Kidney (tissue), 14 donors: Measurements from ENCODE around the gene C1QL3. TPM values are rescaled to one million over a fixed set of nuclear protein-coding genes. Genes with fewer than 3 reads are reported as not detected.

ENCODE experiments used
- DNase-seq, 5 donors: peaks; one replicate each; pipeline ENCODE4 v3.0.0-alpha.2; 2013 to 2020
- FAIRE-seq: peaks from 2 replicates; lab custom pipeline; 2012; peaks lifted over from hg19 to GRCh38; lab: Jason Lieb, UNC
- H3K27ac ChIP-seq, 2 donors: one replicate each; pipeline ENCODE4 v1.7.0; 2013; ENCODE audit warnings: low read depth in 2 of 2, low read length in 2 of 2, inconsistent platforms in 1 of 2
- H3K27me3 ChIP-seq: one replicate; pipeline ENCODE4 v1.7.1; 2013; ENCODE audit warnings: low read length, inconsistent platforms; ENCODE audit not compliant: control insufficient read depth, insufficient read depth
- H3K36me3 ChIP-seq, 3 donors: one replicate each; pipeline versions ENCODE4 v1.7.0 to v1.7.1; 2013; ENCODE audit warnings: low read length in 3 of 3, control low read depth in 1 of 3, inconsistent platforms in 1 of 3; ENCODE audit not compliant: insufficient read depth in 3 of 3, control insufficient read depth in 2 of 3
- H3K4me1 ChIP-seq, 3 donors: one replicate each; pipeline versions ENCODE4 v1.7.0 to v1.7.1; 2013; ENCODE audit warnings: low read length in 3 of 3, inconsistent platforms in 1 of 3, low read depth in 1 of 3; ENCODE audit not compliant: control insufficient read depth in 2 of 3, insufficient read depth in 2 of 3
- H3K4me3 ChIP-seq, 3 donors: one replicate each; pipeline versions ENCODE4 v1.7.0 to v1.8.1; 2013; ENCODE audit warnings: low read length in 3 of 3, control low read depth in 1 of 3, inconsistent platforms in 1 of 3
- H3K9ac ChIP-seq, 3 donors: one replicate each; pipeline versions ENCODE4 v1.7.0 to v1.7.1; 2013; ENCODE audit warnings: low read length in 3 of 3, control low read depth in 1 of 3, inconsistent platforms in 1 of 3
- H3K9me3 ChIP-seq, 3 donors: one replicate each; pipeline versions ENCODE4 v1.7.0 to v1.7.1; 2013; ENCODE audit warnings: low read length in 3 of 3, control low read depth in 1 of 3, inconsistent platforms in 1 of 3; ENCODE audit not compliant: control insufficient read depth in 2 of 3, insufficient read depth in 1 of 3
- CTCF ChIP-seq: IDR thresholded peaks from 3 replicates; pipeline ENCODE4 v1.5.1; 2012; ENCODE audit warnings: mild to moderate bottlenecking, moderate library complexity, borderline replicate concordance; ENCODE audit not compliant: insufficient read depth; ENCODE audit errors: extremely low read depth
- intact Hi-C: fragments of 100-400 bp; cut with DNase I; formaldehyde crosslinking; loops from one replicate; pipeline ENCODE4 v1.11.1; 2022
- polyA plus RNA-seq: library from polyadenylated mRNA; stranded (reverse); fragments of 350-450 nt; fragmentation: Illumina TruSeq; extraction: RNeasy Lipid Tissue Mini Kit (QIAGEN cat#74804); gene quantifications from one replicate; pipeline ENCODE4 v1.2.3, GENCODE V29; 2014; ENCODE audit warnings: low read depth, low replicate concordance; ENCODE audit not compliant: insufficient read depth
- total RNA-seq: library from RNA; stranded (reverse); fragmentation: NEBNext Ultra II Directional; extraction: Animal tissue kit (Norgen Biotek cat#: 25700); gene quantifications from one replicate; pipeline ENCODE4 v1.2.1, GENCODE V29; 2021
- donor health status: control.
- donor health status: control.
- donor health status: control.
- donor health status: control.
- donor health status: control.
- donor health status: DM: yes; HTN: yes; CAD: no.
- donor health status: Normal renal cell carcinoma (clear cell type).

C1QL3 gene
- total and polyA plus RNA-seq, 2 donors from 2014 or later = not detected

DNA sequence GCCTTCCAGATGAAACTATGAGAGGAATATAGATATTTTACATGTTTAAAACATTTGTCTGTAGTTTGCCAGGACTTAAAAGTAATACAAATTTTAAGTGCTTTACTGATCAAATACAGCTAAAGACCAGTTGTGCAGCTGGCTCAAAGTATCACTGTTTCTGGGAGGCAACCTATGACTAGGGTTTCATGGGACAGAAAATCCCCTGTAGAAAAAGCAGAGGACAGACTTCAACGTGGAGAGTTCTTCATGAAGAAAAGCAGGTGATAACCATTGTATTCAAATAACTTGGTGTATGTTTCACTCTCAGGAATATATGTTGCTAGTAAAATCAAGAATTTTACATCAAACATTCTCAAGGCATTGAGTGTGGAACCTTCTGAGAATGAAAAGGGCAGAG lies 43.9 kb downstream of the C1QL3 start:
- Histone ChIP-seq H3K27me3 (no peaks in the 10 kb centered on the region), H3K9ac (no peak overlapping the region), H3K36me3 (no peaks in the 10 kb centered on the region), H3K27ac (no peak overlapping the region), H3K9me3 (no peaks in the 10 kb centered on the region), H3K4me3 (no peak overlapping the region), H3K4me1 (peaks cover 0 to 3% (median 0%) of the 10 kb centered on the region in 3 donors)
- DNase-seq = no peak
- no peak for FAIRE-seq
- TF ChIP-seq CTCF = no peak
- intact Hi-C loops = no loop called here

- no peak for TF ChIP-seq CTCF
- FAIRE-seq = no peak
Observed at GRCh38 chr10:16472828-16473227, 48.9 kb downstream of the C1QL3 start.

DNA sequence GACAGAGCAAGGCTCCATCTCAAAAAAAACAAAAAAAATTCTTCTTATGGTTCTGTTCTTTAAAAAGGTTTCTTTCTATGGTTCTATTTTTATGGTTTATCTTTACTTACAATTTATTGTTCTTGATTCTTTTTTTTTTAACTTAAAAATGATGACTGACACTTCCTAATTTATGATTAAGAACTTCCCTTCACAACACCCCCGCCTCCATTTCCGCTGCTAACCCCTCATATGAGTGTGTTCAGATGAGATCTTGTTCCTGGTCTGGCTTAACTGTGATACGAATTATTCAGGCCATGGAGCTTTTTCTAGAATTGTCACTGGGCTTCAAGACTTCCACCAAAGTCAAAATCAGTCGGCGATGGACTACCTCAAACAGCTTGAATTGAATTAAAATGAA lies 50.9 kb downstream of the C1QL3 start:
- H3K4me3 ChIP-seq = no peak overlapping the region
- no peaks in the 10 kb centered on the region for H3K4me1 ChIP-seq
- DNase-seq (no peak), FAIRE-seq (no peak)
- no peak overlapping the region for H3K9ac ChIP-seq
- no peaks in the 10 kb centered on the region for H3K36me3 ChIP-seq
- intact Hi-C loops = no loop called here
- H3K27ac ChIP-seq = no peak overlapping the region
- TF ChIP-seq CTCF = no peak
- no peaks in the 10 kb centered on the region for H3K27me3 ChIP-seq
- no peaks in the 10 kb centered on the region for H3K9me3 ChIP-seq

More at GRCh38 chr10:16472828-16473227, 48.9 kb downstream of the C1QL3 start:
- H3K36me3 ChIP-seq = no peaks in the 10 kb centered on the region
- H3K4me3 ChIP-seq = no peak overlapping the region
- no peak overlapping the region for H3K27ac ChIP-seq
- H3K27me3 ChIP-seq = no peaks in the 10 kb centered on the region
- DNase-seq = no peak
- H3K9ac ChIP-seq = no peak overlapping the region
- no peaks in the 10 kb centered on the region for H3K9me3 ChIP-seq
- no peaks in the 10 kb centered on the region for H3K4me1 ChIP-seq
- intact Hi-C loops = no loop called here

- DNase-seq = no peak
- no peaks in the 10 kb centered on the region for H3K9me3 ChIP-seq
- FAIRE-seq = no peak
- H3K9ac ChIP-seq = no peak overlapping the region
- H3K27ac ChIP-seq = no peak overlapping the region
- no peaks in the 10 kb centered on the region for H3K4me1 ChIP-seq
- no peak overlapping the region for H3K4me3 ChIP-seq
- TF ChIP-seq CTCF = no peak
- no peaks in the 10 kb centered on the region for H3K27me3 ChIP-seq
- H3K36me3 ChIP-seq = no peaks in the 10 kb centered on the region
- intact Hi-C loops = no loop called here
Observed at GRCh38 chr10:16466001-16466400, 55.7 kb downstream of the C1QL3 start.
